Neural progenitor cell (in vitro differentiated cells): ENCODE results near the gene LIMA1.

ENCODE experiments used
- EZH2 ChIP-seq: fragments of 200-600 bp; sonication (generic); IDR thresholded peaks from 2 replicates; pipeline ENCODE4 v1.6.1; 2017; ENCODE audit warnings: antibody characterized with exemption, mild to moderate bottlenecking, moderate library complexity
- TF ChIP-seq, protein P1 (sequence below): fragments of 200-600 bp; sonication (generic); IDR thresholded peaks from 2 replicates; pipeline ENCODE4 v1.5.1; 2017; ENCODE audit warnings: antibody characterized with exemption, mild to moderate bottlenecking

DNA sequence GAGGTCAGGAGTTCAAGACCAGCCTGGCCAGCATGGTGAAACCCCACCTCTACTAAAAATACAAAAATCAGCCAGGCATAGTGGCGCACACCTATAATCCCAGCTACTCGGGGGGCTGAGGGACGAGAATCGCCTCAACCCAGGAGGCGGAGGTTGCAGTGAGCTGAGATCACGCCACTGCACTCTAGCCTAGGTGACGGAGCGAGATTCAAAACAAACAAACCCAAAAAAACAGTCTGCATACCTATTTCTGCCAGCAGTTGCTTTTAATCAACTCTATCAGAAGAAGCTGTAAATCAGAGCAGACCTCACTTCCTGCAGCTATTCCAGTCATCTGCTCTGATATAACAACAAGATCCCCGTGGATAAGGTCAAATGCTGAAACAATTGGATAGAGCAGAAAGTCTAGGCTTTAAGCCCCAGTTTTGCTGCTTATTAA is 50.5 kb downstream of the LIMA1 start:
- TF ChIP-seq, protein P1, sequence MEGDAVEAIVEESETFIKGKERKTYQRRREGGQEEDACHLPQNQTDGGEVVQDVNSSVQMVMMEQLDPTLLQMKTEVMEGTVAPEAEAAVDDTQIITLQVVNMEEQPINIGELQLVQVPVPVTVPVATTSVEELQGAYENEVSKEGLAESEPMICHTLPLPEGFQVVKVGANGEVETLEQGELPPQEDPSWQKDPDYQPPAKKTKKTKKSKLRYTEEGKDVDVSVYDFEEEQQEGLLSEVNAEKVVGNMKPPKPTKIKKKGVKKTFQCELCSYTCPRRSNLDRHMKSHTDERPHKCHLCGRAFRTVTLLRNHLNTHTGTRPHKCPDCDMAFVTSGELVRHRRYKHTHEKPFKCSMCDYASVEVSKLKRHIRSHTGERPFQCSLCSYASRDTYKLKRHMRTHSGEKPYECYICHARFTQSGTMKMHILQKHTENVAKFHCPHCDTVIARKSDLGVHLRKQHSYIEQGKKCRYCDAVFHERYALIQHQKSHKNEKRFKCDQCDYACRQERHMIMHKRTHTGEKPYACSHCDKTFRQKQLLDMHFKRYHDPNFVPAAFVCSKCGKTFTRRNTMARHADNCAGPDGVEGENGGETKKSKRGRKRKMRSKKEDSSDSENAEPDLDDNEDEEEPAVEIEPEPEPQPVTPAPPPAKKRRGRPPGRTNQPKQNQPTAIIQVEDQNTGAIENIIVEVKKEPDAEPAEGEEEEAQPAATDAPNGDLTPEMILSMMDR: no peak
- no peak for TF ChIP-seq EZH2
